HG03575 (cell line): ENCODE data around the gene OXNAD1.
A peak's percentile ranks its signal among the peaks of the same experiment; 100 is the strongest.

ENCODE experiments used
- ATAC-seq: cut with Tn5 transposase; IDR thresholded peaks from one replicate; pipeline ENCODE4 v1.9.1; 2021; ENCODE audit not compliant: unreplicated experiment, insufficient number of reproducible peaks, low FRiP score; ENCODE audit errors: extremely low read depth

The OXNAD1 gene

GRCh38 chr3:16337856-16338540, 73.0 kb downstream of the OXNAD1 start:
- peak; percentile 66 for ATAC-seq

GRCh38 chr3:16338999-16339398, 74.0 kb downstream of the OXNAD1 start:
- no peak for ATAC-seq

- no peak for ATAC-seq
Observed at GRCh38 chr3:16343101-16343500, 78.1 kb downstream of the OXNAD1 start.

GRCh38 chr3:16346413-16347081, 81.5 kb downstream of the OXNAD1 start:
- ATAC-seq = no peak

GRCh38 chr3:16347548-16347947, 82.5 kb downstream of the OXNAD1 start:
- no peak for ATAC-seq

- ATAC-seq = no peak
Observed at GRCh38 chr3:16349986-16350596, 85.1 kb downstream of the OXNAD1 start.

GRCh38 chr3:16350597-16351318, 85.7 kb downstream of the OXNAD1 start:
- ATAC-seq = no peak

- no peak for ATAC-seq
Observed at GRCh38 chr3:16352428-16352827, 87.4 kb downstream of the OXNAD1 start.

- no peak for ATAC-seq
Observed at GRCh38 chr3:16354291-16354690, 89.3 kb downstream of the OXNAD1 start.
